Activated CD4-positive, alpha-beta T cell treated with anti-CD3 and anti-CD28 coated beads, Interleukin-2, Interleukin-6, amounts not matched to agents 100 ng/mL and 50 ng/mL, durations not matched to agents 16 hours and 8 hours (primary cell): Measurements from ENCODE around the gene PERCC1.
"Not testable (repeated sequence)": the region's sequence is repeated elsewhere in the genome, so short reads cannot be mapped to it uniquely, and the experiment has no call there.

Source experiments
- DNase-seq: peaks from one replicate; pipeline ENCODE4 v3.0.0-alpha.2; 2020

PERCC1 gene

DNA sequence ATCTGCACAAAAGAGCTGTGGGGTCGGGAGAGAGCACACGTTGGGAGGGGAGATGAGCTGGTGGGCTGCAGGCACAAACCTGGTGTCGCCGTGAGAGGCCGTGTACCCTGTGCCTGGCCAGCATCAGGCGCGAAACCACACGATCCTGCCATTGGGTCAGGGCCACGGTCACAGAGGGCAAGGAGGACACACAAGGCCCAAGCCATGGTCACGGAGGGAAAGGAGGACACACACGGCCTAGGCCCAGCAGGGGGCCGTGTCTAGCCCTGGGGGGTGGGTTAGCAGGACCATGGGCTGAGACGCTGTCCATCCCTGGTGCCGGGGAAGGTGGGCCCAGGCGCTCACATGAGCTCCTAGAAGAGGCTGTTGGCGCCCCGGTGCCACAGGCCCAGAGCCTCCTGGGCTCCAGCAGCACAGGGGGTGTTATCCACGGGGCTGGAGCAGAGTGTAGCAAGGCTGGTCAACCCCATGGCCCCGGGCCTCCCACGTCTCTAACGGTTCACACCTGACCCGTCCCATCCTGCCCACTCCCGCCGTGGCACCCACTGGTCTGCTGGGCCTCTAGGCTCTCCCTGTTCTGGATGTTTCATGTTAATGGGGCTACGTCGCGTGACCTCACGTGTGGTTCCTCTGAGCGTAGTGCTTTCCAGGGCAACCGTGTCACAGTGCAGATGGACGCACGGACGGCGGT lies 21.0 kb downstream of the PERCC1 start:
- no peak for DNase-seq

DNA sequence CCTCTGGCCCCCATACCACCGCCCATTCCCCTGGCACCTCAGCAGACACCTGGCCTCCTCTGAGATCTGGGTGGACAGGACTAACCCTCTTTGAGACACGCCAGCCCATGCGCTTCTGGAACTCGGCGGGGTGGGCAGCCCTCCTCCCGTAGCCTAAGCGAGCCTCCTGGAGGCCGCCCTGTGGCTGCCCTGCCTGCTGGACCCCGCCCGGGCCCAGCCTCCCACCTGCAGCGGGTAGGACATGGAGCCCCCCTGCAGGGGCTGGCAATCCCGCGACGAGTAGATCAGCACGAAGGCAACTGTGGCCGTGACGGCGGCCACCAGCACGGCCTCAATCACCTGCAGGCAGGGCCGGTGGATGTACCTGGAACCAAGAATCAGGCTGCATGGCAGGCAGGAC lies 21.7 kb downstream of the PERCC1 start:
- DNase-seq: no peak

DNA sequence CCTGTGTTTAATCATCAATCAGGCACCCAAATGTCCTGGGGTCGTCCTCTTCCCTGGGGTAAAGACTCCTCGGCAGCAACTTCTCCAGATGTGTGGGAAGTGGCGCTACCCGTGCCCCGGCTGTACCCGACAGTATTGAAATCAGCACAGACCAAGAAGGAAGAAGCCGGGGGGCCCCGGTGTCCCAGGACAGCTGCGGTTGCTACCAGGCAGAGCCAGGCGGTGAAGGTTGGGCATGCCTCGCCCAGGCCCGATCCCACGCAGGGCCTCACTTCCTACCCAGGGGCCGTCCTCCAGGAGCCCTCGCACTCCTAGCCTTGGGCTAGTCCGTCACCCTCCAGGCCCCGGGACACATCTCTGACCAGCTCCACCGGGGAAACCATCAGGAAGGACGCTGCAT lies 22.4 kb downstream of the PERCC1 start:
- no peak for DNase-seq

DNA sequence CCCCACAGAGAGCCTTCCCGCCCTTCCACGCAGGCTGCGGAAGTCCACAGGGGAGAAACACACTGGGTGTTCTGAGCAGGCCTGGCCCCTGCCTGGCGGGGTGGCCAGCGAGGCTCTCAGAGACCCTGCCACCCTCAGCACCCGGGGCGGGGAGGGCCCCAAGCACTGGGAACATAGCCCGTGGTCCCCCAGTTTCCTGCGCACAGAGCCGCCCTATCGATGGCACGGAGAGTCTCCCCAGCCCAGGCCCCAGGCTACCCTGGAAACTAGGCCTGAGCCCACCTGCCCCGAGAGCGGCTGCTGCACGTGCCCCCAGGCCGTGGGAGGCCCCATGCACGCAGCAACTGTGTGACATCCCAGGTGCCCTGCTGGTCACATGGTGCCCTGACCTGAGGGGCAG lies 23.7 kb downstream of the PERCC1 start:
- DNase-seq: no peak

DNA sequence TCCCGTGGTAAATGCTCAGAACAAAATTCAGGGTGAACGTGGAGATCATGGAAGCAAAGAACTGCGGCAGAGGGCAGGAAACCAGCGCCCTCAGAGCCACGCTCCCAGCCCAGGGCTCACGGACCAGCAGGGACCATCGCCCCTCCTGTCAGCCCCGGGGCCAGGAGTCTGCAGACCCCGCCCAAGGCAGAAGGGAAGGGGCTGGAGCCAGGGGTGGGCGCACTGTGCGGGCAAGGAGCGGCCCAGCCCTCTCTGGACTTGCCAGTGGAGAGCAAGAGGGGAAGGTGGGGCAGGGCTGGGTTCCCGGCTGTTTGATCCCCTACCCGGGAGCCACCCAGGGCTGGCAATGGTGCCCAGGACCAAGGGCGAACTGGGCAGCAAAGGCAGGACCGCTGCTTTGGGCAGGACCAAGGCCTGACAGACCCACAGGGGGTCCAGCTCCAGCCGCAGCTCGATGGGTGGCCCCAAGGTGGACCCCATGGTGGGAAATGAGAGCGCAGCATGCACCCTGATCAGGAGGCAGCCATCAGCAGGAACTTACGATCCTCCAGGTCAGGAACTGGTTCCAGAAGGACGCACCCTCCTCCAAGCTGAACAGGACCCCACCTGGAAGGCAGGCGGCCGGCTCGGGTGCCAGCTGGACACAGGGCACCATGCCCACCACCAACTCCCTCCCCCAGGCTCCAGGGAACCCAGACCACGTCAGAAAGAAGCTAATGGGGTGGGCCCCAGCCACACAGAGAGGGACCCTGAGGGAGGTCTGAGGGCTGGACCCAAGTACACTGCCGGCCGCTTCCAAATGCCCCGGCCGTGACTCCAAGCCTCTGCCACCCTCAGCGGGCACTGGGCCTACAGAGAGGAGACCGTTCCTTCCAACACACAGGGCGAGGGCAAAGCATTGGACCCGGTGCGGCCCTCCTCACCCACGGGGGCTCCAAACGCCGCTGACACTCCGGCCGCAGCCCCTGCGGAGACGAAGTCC lies 24.6 kb downstream of the PERCC1 start:
- DNase-seq: no peak

DNA sequence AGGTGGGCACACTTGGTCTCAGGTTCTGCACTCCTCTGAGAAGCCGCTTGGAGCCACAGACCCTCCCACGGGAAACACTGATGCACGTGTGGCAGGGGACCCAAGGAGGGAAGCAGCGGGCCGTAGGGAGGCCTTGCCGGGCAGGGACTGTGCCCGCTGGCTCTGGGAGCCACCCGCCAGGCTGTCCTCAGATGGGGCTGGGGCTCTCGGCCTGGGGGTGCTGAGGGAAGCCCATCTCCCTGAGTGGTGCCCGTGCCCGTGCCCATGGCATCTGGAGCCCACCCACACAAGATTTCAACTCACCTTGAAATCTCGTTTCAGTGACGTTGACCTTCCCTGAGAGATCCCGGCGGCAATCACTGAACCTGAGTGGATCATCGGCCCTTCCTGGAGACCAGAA lies 26.1 kb downstream of the PERCC1 start:
- no peak for DNase-seq

DNA sequence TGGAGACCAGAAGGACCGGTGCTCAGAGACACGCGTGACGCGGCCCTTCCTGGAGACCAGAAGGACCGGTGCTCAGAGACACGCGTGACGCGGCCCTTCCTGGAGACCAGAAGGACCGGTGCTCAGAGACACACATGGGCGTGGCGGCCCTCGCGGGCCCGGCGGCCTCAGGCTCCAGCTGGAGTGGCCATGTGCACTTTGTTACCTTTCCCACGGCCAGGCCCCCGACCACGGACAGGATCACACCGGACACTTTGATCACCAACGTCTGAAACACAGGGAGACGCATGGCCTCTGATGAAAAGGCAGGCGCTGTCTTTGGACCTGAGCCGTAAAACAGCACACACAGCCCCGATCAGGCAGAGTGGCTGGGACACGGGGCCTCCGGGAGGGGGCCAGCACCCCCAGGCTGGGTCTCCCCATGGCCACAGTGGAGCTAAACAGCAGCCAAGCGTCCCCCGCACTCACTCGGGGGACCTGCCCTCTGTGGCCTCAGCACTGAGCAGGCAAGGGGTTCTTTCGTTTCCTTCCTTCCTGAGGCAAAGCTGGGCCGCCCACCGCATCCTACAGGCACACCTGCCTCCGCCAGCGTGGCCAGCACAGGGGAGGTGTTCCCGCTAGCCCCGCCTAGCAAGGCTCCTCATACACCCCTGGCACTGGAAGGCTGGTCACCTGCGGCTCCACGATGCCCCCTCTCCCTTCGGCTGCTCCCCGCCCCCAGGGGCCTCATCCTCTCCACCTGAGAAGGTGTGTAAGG lies 26.8 kb downstream of the PERCC1 start:
- DNase-seq: no peak

DNA sequence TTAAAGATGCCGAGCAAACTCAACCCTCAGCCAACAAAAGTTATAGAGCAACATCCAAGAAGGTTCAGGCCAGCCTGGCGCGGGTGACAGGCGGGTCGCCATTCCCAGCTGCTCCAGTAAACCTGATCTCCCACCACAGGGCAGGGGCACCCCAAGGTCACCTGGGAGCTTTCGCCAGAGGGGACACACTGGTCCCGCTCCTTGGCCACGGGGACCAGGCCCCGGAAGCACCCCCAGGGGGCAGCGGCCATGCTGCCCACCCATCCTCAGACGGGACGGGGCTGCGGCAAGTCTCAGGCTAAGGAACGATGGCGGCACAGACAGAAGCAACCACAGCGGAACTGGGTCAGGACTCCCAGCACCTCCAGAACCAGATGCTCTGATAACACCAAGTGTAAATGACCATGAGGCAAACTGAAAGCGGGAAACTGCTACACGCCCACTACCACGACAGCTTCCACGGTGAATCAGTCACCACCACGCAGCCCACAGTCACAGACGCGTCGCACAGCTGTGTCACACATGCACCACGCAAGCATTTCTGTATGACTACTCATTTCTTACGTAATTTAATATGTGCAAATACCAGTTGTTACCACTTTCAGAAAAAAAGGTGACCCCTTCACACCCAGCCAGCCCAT lies 27.6 kb downstream of the PERCC1 start:
- peak; percentile 33 for DNase-seq

DNA sequence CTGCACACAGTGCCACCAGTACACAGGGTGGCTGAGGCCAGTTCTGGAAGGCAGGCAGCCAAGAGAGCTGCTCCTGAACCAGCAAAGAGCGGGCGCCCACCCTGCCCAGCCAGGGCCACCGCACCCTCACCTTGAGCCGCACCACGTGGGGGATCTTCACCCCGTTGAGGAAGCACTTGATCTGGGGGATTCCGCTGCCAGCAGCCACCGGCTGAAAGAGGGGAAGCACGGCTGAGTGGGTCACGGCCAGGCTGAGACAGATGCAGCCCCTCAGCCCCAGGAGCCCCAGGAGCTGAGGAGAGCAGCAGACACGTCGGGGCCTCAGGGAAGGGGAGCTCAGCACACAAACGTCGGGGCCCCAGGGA lies 28.1 kb downstream of the PERCC1 start:
- no peak for DNase-seq

DNA sequence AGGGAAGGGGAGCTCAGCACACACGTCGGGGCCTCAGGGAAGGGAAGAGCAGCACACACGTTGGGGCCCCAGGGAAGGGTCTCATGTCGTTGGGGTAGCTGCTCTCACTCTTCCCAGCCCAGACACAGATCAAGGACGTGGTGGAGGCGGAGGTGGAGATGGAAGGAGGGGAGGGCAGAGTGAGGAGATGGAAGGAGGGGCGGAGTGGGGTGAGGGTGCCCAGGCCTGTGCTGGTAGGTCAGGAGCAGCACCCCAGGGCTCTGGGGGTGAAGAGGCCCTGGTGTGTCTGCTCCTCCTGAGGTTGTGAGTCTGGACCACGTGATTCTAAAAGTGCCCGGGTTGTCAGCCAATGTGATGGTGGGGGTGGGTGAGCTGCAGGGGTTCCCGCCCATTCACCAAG lies 29.1 kb downstream of the PERCC1 start:
- no peak for DNase-seq

DNA sequence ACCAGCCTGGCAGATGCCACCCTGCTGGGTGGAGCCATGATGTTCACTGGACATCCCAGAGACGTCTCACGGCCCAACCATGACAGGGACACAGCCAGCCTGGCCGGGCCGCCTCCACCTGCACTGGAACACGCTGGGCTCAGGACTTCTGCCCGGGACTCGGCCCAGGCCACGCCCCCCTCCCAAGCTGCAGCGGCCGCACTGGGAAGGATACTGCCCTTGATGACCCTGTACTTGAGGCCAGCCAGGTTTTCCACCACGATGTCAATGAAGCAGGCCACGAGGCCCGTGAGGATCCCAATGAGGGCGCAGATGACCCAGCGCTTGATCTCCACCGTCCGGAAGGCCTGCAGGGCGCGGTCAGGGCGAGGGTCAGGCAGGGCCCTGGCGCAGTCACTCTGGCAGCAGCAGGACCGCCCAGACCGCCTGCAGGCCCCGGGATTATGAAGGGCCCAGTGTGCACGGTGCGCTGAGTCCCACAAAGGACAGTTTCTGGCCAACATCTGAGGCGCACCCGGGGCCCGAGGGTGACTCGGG lies 29.8 kb downstream of the PERCC1 start:
- DNase-seq: no peak

DNA sequence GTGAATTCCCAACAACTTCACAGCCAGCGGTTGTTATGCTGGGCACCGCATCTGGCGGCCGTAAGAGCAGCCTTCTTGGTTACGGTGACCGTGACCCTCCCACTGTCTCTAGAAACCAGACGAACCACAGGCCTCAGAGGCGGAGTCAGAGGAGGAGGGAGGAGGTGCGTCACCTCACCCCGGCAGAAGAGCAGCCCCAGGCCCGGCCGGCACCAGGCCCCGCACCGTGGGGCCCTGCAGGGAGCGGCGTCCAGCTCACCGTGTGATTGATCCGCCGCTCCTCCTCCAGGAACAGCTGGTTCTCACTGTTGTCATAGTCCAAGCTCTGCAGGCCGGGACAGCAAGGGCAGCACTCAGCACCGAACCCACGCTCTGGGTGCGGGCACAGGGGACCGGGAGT lies 30.3 kb downstream of the PERCC1 start:
- DNase-seq: no peak

DNA sequence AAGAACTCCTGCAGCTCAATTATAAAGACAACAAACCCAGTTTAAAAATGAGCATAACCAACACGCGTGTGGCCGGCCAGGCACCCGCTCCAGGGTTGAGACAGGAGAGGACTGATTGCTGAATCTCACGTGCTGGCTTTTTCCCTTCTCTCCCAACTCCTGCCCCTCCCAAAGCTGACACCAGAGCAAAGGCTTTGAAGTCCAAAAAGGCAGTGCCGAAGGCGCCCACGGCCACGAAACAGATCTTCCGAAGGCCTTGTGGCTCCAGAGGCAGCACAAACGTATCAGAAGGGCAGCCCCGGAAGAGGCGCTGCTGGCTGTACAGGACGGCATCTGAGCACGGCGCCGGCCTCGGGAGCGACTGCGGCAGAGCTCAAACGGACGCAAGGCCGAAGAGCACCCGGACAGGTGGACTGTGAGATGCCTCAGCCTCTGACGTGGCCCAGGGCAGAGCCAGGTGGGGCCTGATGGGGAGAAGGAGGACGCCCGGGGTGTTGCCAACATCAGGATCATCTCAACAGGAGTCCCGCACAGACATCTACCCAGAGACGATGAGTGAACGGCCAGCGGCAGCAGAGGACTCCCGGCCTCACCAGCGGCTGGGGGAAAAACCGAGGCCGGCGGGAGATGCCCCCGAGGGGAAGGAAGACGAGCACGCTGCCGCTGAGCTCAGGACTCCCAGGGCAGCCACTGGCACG lies 33.5 kb downstream of the PERCC1 start:
- DNase-seq: no peak

DNA sequence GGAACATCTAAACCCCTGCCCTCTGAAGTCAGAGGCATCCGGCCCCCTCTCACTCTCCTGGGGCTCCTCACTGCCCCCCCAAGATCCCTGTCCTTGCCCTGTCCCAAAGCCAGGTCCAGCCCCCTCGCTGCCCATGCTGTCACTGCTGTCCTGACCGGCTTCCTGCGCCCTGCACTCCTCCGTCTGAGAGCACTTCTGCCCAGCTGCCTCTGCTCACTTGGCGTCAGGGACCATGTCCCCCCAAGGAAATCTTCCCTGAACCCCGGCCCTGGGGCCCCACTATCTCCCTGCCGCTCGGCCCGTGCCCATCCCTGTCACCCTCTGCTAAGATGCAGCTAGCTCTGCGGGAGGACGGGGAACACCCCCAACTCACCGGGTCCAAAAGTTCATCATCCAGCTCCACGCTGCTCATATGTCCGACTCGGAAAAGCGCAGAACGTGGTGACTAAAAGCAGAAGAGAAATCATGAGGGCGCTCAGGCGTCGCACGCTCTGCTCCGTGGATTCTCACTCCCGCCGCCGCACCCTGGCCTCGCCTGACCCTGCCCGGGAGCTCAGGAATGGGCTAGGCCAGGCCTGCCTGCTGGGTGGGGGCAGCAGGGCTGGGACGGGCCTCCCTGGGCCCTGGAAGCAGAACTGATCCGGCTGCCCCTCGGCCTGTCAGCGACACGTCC lies 34.2 kb downstream of the PERCC1 start:
- no peak for DNase-seq

DNA sequence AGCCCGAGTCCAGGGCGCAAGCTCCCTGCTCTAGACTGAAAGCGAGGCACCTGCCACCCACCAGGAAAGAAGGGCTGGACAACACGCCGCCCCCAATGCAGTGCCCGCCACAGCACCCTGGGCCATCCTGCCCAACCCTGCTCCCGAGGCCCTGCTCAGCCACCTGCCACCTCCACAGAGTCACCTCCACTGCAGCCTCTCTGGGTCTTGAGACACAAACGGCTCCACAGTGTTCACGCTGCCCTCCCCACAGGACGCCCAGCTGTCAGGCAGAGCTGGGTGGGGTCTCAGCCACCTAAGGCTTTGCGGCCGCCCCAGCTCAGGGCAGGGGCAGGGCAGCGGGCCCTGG lies 34.7 kb downstream of the PERCC1 start:
- DNase-seq: no peak

DNA sequence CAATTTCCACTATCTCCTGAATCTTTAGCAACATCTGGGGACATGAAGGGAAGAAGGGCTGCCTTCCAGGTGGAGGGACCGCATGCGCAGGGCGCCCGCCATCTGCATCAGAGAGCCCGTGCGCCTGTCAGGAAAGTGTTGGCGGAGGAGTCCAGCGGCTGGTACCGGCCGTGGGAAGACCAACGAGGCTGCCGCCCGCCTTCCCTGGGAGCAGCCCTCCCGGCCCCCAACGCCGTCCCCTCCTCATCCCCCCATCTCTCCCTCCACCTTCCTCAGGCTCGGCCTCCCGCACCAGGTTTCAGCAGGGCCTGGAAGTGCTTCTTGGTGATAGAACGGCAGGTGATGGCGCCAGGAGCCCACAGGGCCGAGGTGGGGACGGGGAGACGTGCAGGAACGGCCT lies 35.2 kb downstream of the PERCC1 start:
- DNase-seq: no peak

DNA sequence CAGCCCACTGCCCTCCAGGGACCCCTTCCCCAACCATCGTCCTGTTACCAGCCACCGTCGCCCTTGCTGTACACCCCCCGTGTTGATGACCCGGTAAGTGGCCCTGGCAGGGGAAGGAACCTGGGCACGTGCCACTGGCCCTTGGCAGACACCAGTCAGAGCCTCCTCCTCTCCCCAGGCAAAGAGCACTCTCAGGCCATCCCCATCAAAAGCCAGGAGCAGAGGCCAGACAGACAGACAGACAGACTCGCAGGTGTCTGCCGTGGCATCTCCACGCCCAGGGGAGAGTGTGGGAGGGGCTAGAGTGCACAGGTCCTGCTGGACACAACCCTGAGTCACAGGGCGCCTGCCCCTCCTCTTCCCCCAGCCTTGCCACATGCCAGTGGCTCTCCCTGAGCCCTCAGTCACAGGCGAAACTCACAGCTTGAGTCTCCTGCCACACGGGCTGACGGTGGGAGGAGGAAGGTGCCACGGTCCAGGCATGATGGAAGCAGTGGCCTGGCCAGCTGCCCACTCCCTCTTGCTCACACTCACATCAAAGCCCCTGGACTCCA lies 36.2 kb downstream of the PERCC1 start:
- no peak for DNase-seq

DNA sequence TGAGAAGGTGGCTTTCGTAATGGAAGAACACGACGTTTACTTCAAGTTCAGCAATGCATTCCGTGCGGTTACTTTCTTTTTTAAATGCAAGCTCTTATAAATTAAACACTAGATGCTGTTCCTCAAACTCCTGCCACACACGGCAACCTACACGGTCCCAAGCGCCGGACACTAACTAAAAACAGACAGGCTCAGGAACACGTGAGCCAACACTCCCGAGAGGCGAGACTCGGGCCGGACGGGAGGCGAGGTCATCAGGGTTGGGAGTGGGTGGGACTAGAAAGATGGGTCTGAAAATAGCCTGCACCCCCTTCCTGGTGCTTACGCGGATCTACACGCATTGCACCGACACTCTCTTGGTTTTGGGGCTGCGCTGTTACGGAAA lies 37.5 kb downstream of the PERCC1 start:
- no peak for DNase-seq

DNA sequence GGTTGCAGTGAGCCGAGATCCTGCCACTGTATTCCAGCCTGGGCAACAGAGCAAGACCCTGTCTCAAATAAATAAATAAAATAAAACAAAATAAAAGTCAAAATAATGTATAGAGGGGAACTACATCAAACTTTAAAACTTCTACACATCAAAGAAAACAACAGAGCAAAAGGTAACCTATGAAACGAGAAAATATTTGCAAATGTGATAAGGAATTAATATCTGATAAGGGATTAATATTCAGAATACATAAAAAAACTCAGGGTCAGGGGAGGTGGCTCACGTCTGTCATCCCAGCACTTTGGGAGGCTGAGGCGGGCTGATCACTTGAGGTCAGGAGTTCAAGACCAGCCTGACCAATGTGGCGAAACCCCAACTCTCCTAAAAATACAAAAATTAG lies 38.3 kb downstream of the PERCC1 start:
- DNase-seq: not testable (repeated sequence)

DNA sequence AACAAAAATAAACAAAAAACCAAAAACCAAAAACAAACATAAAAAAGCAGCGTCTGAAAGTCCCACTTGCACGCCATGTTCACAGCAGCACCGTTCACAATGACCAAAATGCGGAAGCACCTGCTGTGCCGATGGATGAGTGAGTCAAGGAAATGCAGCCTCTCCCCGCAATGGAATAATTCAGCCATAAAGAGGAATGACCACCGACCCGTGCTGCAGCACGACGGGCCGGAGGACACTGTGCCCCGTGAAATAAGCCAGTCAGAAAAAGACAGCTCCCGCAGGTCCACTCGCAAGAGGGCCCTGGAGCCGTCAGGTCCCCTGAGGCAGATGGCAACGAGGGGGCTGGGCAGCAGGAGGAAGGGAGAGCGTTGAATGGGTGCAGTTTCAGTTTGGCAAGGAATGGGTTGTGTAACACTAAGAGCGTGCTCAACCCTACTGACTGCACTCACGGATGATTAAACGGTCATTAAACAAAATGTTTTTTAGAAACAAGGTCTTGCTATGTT lies 38.9 kb downstream of the PERCC1 start:
- no peak for DNase-seq
